Esophagus squamous epithelium (tissue), 5 donors: ENCODE measurements around the gene UNC13D. TPM values are rescaled to one million over a fixed set of nuclear protein-coding genes. Genes with fewer than 3 reads are reported as not detected.

Experiments
- DNase-seq: peaks from one replicate; lab custom pipeline; 2025; lab: John Stamatoyannopoulos, UW
- H3K27ac ChIP-seq, 4 donors: fragments of 200-600 bp; sonication (generic); one replicate each; pipeline ENCODE4 v1.5.1; 2016 to 2019; ENCODE audit warnings: mild to moderate bottlenecking in 1 of 4
- H3K27me3 ChIP-seq, 4 donors: fragments of 200-600 bp; sonication (generic); 1 replicate in 3 of 4; 2 replicates in 1 of 4; pipeline versions ENCODE4 v1.5.1 to v1.6.0; 2017 to 2021; ENCODE audit warnings: antibody characterized with exemption in 1 of 4
- H3K36me3 ChIP-seq, 3 donors: fragments of 200-600 bp; sonication (generic); one replicate each; pipeline ENCODE4 v1.5.1; 2016 to 2019
- H3K4me1 ChIP-seq, 3 donors: fragments of 200-600 bp; sonication (generic); one replicate each; pipeline ENCODE4 v1.5.1; 2017 to 2019
- H3K4me3 ChIP-seq, 4 donors: fragments of 200-600 bp; sonication (generic); 1 replicate in 3 of 4; 2 replicates in 1 of 4; pipeline ENCODE4 v1.5.1; 2016 to 2019; ENCODE audit warnings: mild to moderate bottlenecking in 2 of 4, moderate library complexity in 1 of 4
- H3K9me3 ChIP-seq, 3 donors: fragments of 200-600 bp; sonication (generic); one replicate each; pipeline ENCODE4 v1.5.1; 2016 to 2019
- POLR2A ChIP-seq, 4 donors: fragments of 450-650 bp; IDR thresholded peaks; one replicate each; pipeline ENCODE4 v1.6.1; 2017; ENCODE audit warnings: antibody characterized with exemption in 4 of 4, mild to moderate bottlenecking in 4 of 4, moderate library complexity in 3 of 4
- WGBS, 2 donors: methylation state at CpG; one replicate each; pipeline ENCODE4 v1.1.5; 2018; 5-methylcytosine and 5-hydroxymethylcytosine counted together
- intact Hi-C: fragments of 100-400 bp; cut with DNase I; formaldehyde crosslinking; loops from one replicate; pipeline ENCODE4 v1.15.0; 2022
- total RNA-seq, 4 donors: library from RNA; depleted of rRNA; stranded (reverse); fragments of >200 nt; gene quantifications; one replicate each; pipeline ENCODE4 v1.1.0, GENCODE V29; 2016
- TF ChIP-seq, protein P1 (sequence below), 6 experiments: fragments of 450-650 bp in 4 of 6; fragments of 200-600 bp in 2 of 6; sonication (generic) in 2 of 6; IDR thresholded peaks; one replicate each; pipeline ENCODE4 v1.5.1; 2016 to 2019; ENCODE audit warnings: antibody characterized with exemption in 6 of 6, mild to moderate bottlenecking in 4 of 6, moderate library complexity in 4 of 6
- donor health status: DM: yes; HTN: yes; CAD: no.

UNC13D gene
- total RNA-seq, 4 donors from 2014 or later: 16.5 to 21.5 (median 16.9) TPM

DNA sequence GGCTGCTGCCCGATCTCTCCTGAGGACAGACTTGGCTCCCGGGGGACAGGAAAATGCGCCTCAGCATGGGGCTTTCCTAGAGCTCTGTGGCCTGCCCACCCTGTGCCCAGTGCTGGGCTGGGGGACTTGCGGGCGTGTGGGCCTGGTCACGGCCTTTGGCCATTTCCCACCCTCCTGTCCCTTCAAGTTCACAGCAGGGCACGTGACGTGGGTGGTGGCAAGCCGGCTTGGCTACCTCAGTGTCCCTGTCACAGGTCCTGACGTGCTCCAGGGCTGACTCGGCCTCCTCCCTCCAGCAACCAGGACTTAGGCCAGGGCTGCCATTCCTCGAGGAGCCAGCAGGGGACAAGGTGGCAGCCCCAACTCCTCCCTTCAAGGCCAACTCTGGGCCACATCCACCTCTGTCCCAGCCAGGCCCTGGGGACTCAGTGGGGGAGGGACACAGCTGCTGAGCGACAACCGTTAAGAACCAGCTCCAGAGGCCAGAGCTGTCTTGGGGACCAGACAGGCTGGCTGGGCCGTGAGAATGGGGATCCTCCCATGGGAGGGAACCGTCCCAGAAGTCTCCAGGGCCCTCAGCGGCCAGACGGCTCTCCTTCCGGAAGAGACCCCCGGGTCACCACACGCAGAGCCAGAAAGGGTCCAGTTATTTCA, 981 bp upstream of the UNC13D start:
- no peak for DNase-seq
- H3K27ac ChIP-seq: peak overlapping the region; percentile 90 to 95 (median 92)
- H3K27me3 ChIP-seq: no peaks in the 10 kb centered on the region
- peak overlapping the region in 2 of 4 donors; percentile 40 to 59 for H3K4me3 ChIP-seq
- H3K36me3 ChIP-seq: peaks cover 34 to 58% (median 36%) of the 10 kb centered on the region in 3 donors
- peak in 1 of 4 donors; percentile 9 for TF ChIP-seq POLR2A (IDR thresholded peaks at IDR 0.05)
- TF ChIP-seq, protein P1, sequence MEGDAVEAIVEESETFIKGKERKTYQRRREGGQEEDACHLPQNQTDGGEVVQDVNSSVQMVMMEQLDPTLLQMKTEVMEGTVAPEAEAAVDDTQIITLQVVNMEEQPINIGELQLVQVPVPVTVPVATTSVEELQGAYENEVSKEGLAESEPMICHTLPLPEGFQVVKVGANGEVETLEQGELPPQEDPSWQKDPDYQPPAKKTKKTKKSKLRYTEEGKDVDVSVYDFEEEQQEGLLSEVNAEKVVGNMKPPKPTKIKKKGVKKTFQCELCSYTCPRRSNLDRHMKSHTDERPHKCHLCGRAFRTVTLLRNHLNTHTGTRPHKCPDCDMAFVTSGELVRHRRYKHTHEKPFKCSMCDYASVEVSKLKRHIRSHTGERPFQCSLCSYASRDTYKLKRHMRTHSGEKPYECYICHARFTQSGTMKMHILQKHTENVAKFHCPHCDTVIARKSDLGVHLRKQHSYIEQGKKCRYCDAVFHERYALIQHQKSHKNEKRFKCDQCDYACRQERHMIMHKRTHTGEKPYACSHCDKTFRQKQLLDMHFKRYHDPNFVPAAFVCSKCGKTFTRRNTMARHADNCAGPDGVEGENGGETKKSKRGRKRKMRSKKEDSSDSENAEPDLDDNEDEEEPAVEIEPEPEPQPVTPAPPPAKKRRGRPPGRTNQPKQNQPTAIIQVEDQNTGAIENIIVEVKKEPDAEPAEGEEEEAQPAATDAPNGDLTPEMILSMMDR (IDR thresholded peaks at IDR 0.05): peak; percentile 76 to 99 (median 93)
- WGBS, 2 donors: 10 to 26% methylated on average over 7 to 8 of the region's 21 CpGs
- H3K4me1 ChIP-seq: peaks cover 26 to 84% (median 56%) of the 10 kb centered on the region in 3 donors
- H3K9me3 ChIP-seq: no peaks in the 10 kb centered on the region
- intact Hi-C loops: no loop called here

DNA sequence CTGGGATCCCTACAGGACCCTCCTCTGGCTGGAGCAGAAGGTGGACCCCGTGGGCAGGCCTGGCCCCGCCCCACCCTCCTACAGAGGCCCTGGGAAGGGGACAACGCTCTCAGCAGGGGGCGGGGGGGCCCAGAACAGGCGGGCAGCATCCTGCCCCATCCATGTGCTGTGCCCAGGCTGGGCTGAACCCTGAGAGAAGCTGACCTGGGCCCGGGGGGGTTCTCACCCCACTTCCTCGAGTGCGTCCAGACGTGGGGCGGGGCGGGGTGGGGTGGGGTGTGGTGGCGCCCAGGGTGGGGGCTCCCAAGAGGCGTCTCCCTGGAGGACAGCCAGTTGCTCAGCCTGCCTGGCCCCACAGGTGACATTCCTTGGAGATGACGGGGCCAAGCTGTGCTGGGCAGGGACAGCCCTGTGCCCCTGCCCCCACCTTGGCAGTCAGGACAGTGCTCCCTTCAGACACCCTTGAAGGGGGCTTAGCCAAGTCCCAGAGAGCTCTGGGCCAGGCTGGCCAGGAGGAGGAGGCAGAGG, 390 bp upstream of the UNC13D start:
- DNase-seq: no peak
- Histone ChIP-seq H3K9me3 (no peaks in the 10 kb centered on the region), H3K4me1 (peaks cover 26 to 79% (median 51%) of the 10 kb centered on the region in 3 donors), H3K4me3 (peak overlapping the region; percentile 3 to 59 (median 40)), H3K36me3 (peaks cover 30 to 58% (median 30%) of the 10 kb centered on the region in 3 donors), H3K27me3 (no peaks in the 10 kb centered on the region), H3K27ac (peak overlapping the region; percentile 90 to 95 (median 92))
- no peak for TF ChIP-seq POLR2A (IDR thresholded peaks at IDR 0.05)
- TF ChIP-seq, protein P1 (IDR thresholded peaks at IDR 0.05): no peak
- no CpG with 5 or more reads among the region's 14 CpGs for WGBS, 2 donors
- intact Hi-C loops: no loop called here

DNA sequence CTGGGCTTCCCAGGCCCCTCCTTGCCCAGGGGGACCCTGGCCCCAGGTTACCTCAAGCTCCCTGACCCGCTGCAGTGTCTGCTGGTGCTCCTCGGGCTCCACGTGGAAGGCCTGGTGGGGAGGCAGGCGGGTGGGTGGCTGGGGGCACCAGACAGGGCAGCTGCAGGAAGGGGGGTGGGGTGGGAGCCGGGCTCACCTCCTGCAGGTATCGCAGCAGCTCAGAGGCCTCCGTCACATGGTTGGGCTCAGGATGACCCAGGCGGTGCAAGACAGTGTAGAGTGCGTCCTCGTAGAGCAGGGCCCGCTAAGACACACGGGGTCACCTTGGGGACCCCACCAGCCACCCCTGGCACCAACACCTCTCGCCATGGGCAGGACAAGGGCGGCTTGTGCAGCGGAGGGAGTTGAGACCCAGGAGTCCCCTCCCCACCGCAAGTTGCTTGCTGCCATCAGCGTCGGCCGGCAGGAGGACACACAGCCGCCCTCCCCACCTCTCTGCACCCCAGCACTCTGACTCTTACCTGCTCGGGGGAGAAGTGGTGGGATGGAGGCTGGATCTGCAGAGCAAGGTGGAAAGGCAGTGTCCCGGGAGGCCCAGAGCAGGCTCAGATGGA, 1.1 kb downstream of the UNC13D start:
- Histone ChIP-seq H3K4me3 (peak overlapping the region; percentile 3 to 59 (median 40)), H3K4me1 (peaks cover 26 to 63% (median 38%) of the 10 kb centered on the region in 3 donors), H3K9me3 (no peaks in the 10 kb centered on the region), H3K36me3 (peaks cover 20 to 58% (median 21%) of the 10 kb centered on the region in 3 donors), H3K27ac (peak overlapping the region; percentile 90 to 95 (median 92)), H3K27me3 (no peaks in the 10 kb centered on the region)
- DNase-seq: no peak
- 86 to 100% methylated on average over 1 to 5 of the region's 22 CpGs for WGBS, 2 donors
- intact Hi-C loops: no loop called here
- no peak for TF ChIP-seq POLR2A (IDR thresholded peaks at IDR 0.05)
- TF ChIP-seq, protein P1 (IDR thresholded peaks at IDR 0.05): no peak

DNA sequence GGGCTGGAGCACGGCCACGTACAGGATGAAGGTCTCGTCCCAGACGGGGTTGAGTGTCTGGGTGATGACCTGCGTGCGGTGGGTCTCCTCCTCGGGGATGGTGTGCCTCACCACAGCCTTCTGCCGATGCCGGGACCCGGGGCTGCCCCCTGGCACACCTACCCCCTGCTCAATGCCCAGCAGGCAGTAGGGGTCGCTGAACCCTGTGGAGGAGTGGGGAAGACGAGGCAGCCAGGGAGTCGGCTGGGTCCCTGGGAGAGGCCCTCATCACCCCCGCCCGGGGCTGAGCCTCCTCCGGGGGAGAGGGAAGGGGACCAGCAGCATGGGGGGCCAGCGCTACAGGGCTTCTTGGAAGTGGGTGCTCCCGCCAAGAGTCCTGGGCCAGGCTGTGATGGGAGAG, 1.8 kb downstream of the UNC13D start:
- no peak for DNase-seq
- TF ChIP-seq, protein P1 (IDR thresholded peaks at IDR 0.05): no peak
- TF ChIP-seq POLR2A (IDR thresholded peaks at IDR 0.05): no peak
- Histone ChIP-seq H3K4me3 (peak overlapping the region in 2 of 4 donors; percentile 40 to 59), H3K36me3 (peaks cover 14 to 51% (median 14%) of the 10 kb centered on the region in 3 donors), H3K9me3 (no peaks in the 10 kb centered on the region), H3K27me3 (no peaks in the 10 kb centered on the region), H3K27ac (peak overlapping the region in 2 of 4 donors; percentile 91 to 95), H3K4me1 (peaks cover 26 to 57% (median 34%) of the 10 kb centered on the region in 3 donors)
- intact Hi-C loops: no loop called here
- 94 to 95% methylated on average over 6 to 8 of the region's 18 CpGs for WGBS, 2 donors

DNA sequence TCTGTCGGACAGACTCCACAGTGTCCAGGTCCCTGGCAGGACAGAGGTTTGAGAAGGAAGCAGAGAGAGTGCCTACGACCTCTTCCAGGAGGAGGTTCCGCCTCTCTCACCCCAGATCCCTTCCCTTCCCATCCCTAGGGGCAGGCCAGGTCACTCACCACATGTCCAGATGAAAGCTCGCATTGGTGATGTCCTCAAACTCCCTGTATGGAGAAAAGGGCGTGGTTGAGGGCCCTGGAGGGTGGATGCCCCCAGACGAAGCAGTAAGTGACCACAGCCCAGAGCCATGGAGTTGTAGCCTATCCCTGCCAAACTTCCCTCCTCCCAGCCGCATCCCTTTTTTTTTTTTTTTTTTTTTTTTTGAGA, 3.4 kb downstream of the UNC13D start:
- Histone ChIP-seq H3K36me3 (peaks cover 0 to 50% (median 0%) of the 10 kb centered on the region in 3 donors), H3K9me3 (no peaks in the 10 kb centered on the region), H3K4me1 (peaks cover 18 to 42% (median 18%) of the 10 kb centered on the region in 3 donors), H3K27me3 (no peaks in the 10 kb centered on the region), H3K27ac (no peak overlapping the region), H3K4me3 (no peak overlapping the region)
- WGBS, 2 donors: 54 to 82% methylated on average over 4 to 7 of the region's 7 CpGs
- TF ChIP-seq, protein P1 (IDR thresholded peaks at IDR 0.05): no peak
- no peak for TF ChIP-seq POLR2A (IDR thresholded peaks at IDR 0.05)
- intact Hi-C loops: no loop called here
- DNase-seq: no peak
